C4-2B (cell line): ENCODE data around the gene INO80E.

Source experiments
- H3K27ac ChIP-seq: fragments of 450-650 bp; 2 replicates; pipeline ENCODE4 v1.5.1; 2017
- CTCF ChIP-seq: fragments of 450-650 bp; conservative IDR thresholded peaks from 2 replicates; pipeline ENCODE4 v1.5.1; 2017; ENCODE audit warnings: mild to moderate bottlenecking
- ZFX ChIP-seq: fragments of 450-650 bp; IDR thresholded peaks from 2 replicates; pipeline ENCODE4 v1.6.1; 2017

The INO80E gene

GRCh38 chr16:29990883-29991570 is 5.0 kb upstream of the INO80E start:
- no peak overlapping the region for H3K27ac ChIP-seq
- TF ChIP-seq ZFX = no peak
- TF ChIP-seq CTCF = no peak

- TF ChIP-seq CTCF (no peak), ZFX (no peak)
- no peak overlapping the region for H3K27ac ChIP-seq
Measured at GRCh38 chr16:29991571-29991904, 4.5 kb upstream of the INO80E start.

GRCh38 chr16:29992344-29992967 is 3.6 kb upstream of the INO80E start:
- TF ChIP-seq CTCF (no peak), ZFX (no peak)
- no peak overlapping the region for H3K27ac ChIP-seq

- H3K27ac ChIP-seq = no peak overlapping the region
Measured at GRCh38 chr16:29993191-29993902, 2.7 kb upstream of the INO80E start.

GRCh38 chr16:29993903-29994599 is 2.0 kb upstream of the INO80E start:
- no peak for TF ChIP-seq CTCF
- no peak for TF ChIP-seq ZFX
- peak overlapping the region; percentile 99 for H3K27ac ChIP-seq

More at GRCh38 chr16:29993191-29993902, 2.7 kb upstream of the INO80E start:
- TF ChIP-seq ZFX (no peak), CTCF (no peak)

GRCh38 chr16:29994600-29995323 is 1.3 kb upstream of the INO80E start:
- TF ChIP-seq CTCF (no peak), ZFX (no peak)
- peak overlapping the region; percentile 99 for H3K27ac ChIP-seq
